HepG2 (cell line): ENCODE data around the gene NDUFB5. TPM values are rescaled to one million over a fixed set of nuclear protein-coding genes. Genes with fewer than 3 reads are reported as not detected.

ENCODE experiments used
- AGO2 ChIP-seq: fragments of 200-400 bp; formaldehyde crosslinking; optimal IDR thresholded peaks from 2 replicates; pipeline ENCODE3; 2017; ENCODE audit warnings: mild to moderate bottlenecking, low read depth, low read length, moderate library complexity
- ATF7-NPFF ChIP-seq: sonication (generic); formaldehyde crosslinking; IDR thresholded peaks from 2 replicates; pipeline ENCODE4 v1.8.1; 2023; ENCODE audit warnings: mild to moderate bottlenecking, low read depth, missing genetic modification reagents, moderate library complexity
- DMAP1 ChIP-seq: IDR thresholded peaks from 2 replicates; pipeline ENCODE4 v1.6.1; 2016
- HES4 ChIP-seq: sonication (generic); formaldehyde crosslinking; IDR thresholded peaks from 2 replicates; pipeline ENCODE4 v1.9.0; 2021; ENCODE audit warnings: mild to moderate bottlenecking, missing genetic modification reagents, borderline replicate concordance
- KMT2B ChIP-seq: IDR thresholded peaks from 2 replicates; pipeline ENCODE4 v1.6.1; 2016; ENCODE audit warnings: missing genetic modification reagents, missing compliant biosample characterization
- PHF8 ChIP-seq: sonication (generic); formaldehyde crosslinking; IDR thresholded peaks from 2 replicates; pipeline ENCODE4 v1.5.0; 2020; ENCODE audit warnings: missing genetic modification reagents
- SKIL ChIP-seq: sonication (generic); formaldehyde crosslinking; IDR thresholded peaks from 2 replicates; pipeline ENCODE4 v1.8.0; 2022; ENCODE audit warnings: missing genetic modification reagents, mild to moderate bottlenecking, moderate library complexity, borderline replicate concordance
- TEAD3 ChIP-seq: optimal IDR thresholded peaks from 2 replicates; pipeline ENCODE3; 2016; ENCODE audit warnings: borderline replicate concordance
- ZEB1 ChIP-seq: IDR thresholded peaks from 2 replicates; pipeline ENCODE4 v1.6.1; 2012; ENCODE audit warnings: mild to moderate bottlenecking, low read depth, inconsistent platforms; ENCODE audit not compliant: insufficient replicate concordance
- ZMAT3 ChIP-seq: sonication (generic); formaldehyde crosslinking; conservative IDR thresholded peaks from 2 replicates; pipeline ENCODE4 v1.7.0; 2021; ENCODE audit warnings: missing genetic modification reagents
- ZNF619 ChIP-seq: sonication (generic); formaldehyde crosslinking; IDR thresholded peaks from 2 replicates; pipeline ENCODE4 v1.4.0; 2020; ENCODE audit warnings: mild to moderate bottlenecking, missing genetic modification reagents
- ZNF691 ChIP-seq: sonication (generic); formaldehyde crosslinking; IDR thresholded peaks from 2 replicates; pipeline ENCODE4 v1.4.0; 2020; ENCODE audit warnings: missing genetic modification reagents, low read depth, mild to moderate bottlenecking, borderline replicate concordance
- ZNF777 ChIP-seq: sonication (generic); formaldehyde crosslinking; IDR thresholded peaks from 2 replicates; pipeline ENCODE4 v1.4.0; 2020; ENCODE audit warnings: missing genetic modification reagents
- polyA plus RNA-seq, 8 experiments: library from polyadenylated mRNA; depleted of rRNA in 3 of 8; stranded (reverse) in 7 of 8; unstranded in 1 of 8; fragments of >200 nt; fragmentation: Illumina TruSeq in 4 of 8; extraction: Trizol in 4 of 8; gene quantifications; 2 replicates each; pipeline versions ENCODE4 v1.2.1 to v1.2.3, GENCODE V29; 2011 to 2016; ENCODE audit warnings: low read depth in 4 of 8, missing spikeins in 1 of 8, mixed read lengths in 1 of 8; ENCODE audit not compliant: insufficient read depth in 1 of 8
- total RNA-seq, 5 experiments: library from RNA; depleted of rRNA; stranded (reverse); fragments of >200 nt; fragmentation: Illumina TruSeq; extraction: Trizol; gene quantifications; 2 replicates each; pipeline ENCODE4 v1.2.3, GENCODE V29; 2016; ENCODE audit warnings: low read depth in 1 of 5
- TF ChIP-seq, protein P1 (sequence below): IDR thresholded peaks from 2 replicates; pipeline ENCODE4 v1.4.0; 2020; ENCODE audit warnings: mild to moderate bottlenecking, missing genetic modification reagents
- TF ChIP-seq, protein P2 (sequence below): sonication (generic); formaldehyde crosslinking; IDR thresholded peaks from 2 replicates; pipeline ENCODE4 v1.5.1; 2020; ENCODE audit warnings: missing genetic modification reagents, mild to moderate bottlenecking, borderline replicate concordance
- TF ChIP-seq, protein P3 (sequence below): sonication (generic); formaldehyde crosslinking; IDR thresholded peaks from 2 replicates; pipeline ENCODE4 v1.8.0; 2023; ENCODE audit warnings: mild to moderate bottlenecking, missing genetic modification reagents
- TF ChIP-seq, protein P4 (sequence below): sonication (generic); formaldehyde crosslinking; IDR thresholded peaks from 2 replicates; pipeline ENCODE4 v1.8.1; 2023; ENCODE audit warnings: mild to moderate bottlenecking, moderate library complexity, missing genetic modification reagents

NDUFB5 gene
- total and polyA plus RNA-seq, 2 of the 13 experiments (the other 11 are each of a cell fraction or from before 2014, with no cell fraction given), result 43.3 to 120 TPM

DNA sequence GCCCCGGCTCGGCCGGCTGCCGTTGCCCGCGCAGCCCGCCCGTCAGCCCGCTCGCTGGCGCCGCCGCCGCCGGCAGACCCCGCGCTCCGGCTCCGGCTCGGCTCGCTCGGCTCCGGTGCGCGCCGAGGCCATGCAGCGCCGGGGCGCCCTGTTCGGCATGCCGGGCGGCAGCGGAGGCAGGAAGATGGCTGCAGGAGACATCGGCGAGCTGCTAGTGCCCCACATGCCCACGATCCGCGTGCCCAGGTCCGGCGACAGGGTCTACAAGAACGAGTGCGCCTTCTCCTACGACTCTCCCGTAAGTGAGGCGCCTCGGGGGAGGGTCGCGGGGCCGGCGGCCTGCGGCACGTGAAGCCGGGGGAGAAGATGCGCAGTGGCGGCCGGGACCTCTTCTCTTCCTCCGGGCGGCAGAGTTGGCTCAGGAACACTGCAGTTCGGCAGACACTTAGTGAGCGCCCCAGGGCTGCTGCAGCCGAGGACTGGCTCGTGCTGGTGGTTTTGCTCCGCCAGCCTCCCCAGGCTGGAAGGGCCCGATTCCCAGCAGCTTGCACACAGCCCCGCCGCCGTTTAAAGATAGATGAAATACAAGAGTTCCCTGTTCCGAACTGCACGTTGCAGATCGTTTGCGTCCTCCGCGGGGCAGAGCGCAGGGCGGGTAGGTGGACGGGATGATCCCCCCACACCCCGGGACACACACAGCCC is 48.7 kb downstream of the NDUFB5 start (continued):
- TF ChIP-seq, protein P1, sequence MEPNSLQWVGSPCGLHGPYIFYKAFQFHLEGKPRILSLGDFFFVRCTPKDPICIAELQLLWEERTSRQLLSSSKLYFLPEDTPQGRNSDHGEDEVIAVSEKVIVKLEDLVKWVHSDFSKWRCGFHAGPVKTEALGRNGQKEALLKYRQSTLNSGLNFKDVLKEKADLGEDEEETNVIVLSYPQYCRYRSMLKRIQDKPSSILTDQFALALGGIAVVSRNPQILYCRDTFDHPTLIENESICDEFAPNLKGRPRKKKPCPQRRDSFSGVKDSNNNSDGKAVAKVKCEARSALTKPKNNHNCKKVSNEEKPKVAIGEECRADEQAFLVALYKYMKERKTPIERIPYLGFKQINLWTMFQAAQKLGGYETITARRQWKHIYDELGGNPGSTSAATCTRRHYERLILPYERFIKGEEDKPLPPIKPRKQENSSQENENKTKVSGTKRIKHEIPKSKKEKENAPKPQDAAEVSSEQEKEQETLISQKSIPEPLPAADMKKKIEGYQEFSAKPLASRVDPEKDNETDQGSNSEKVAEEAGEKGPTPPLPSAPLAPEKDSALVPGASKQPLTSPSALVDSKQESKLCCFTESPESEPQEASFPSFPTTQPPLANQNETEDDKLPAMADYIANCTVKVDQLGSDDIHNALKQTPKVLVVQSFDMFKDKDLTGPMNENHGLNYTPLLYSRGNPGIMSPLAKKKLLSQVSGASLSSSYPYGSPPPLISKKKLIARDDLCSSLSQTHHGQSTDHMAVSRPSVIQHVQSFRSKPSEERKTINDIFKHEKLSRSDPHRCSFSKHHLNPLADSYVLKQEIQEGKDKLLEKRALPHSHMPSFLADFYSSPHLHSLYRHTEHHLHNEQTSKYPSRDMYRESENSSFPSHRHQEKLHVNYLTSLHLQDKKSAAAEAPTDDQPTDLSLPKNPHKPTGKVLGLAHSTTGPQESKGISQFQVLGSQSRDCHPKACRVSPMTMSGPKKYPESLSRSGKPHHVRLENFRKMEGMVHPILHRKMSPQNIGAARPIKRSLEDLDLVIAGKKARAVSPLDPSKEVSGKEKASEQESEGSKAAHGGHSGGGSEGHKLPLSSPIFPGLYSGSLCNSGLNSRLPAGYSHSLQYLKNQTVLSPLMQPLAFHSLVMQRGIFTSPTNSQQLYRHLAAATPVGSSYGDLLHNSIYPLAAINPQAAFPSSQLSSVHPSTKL (CRISPR knock-in tag), result 0 out of 2 replicates have a peak, but pooled peaks have one; percentile 34
- peak; percentile 88 for TF ChIP-seq AGO2
- TF ChIP-seq ZNF691 (CRISPR knock-in tag), result peak; percentile 69; the same call in 1 of the 2 replicates
- TF ChIP-seq, protein P2, sequence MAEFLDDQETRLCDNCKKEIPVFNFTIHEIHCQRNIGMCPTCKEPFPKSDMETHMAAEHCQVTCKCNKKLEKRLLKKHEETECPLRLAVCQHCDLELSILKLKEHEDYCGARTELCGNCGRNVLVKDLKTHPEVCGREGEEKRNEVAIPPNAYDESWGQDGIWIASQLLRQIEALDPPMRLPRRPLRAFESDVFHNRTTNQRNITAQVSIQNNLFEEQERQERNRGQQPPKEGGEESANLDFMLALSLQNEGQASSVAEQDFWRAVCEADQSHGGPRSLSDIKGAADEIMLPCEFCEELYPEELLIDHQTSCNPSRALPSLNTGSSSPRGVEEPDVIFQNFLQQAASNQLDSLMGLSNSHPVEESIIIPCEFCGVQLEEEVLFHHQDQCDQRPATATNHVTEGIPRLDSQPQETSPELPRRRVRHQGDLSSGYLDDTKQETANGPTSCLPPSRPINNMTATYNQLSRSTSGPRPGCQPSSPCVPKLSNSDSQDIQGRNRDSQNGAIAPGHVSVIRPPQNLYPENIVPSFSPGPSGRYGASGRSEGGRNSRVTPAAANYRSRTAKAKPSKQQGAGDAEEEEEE (CRISPR knock-in tag), result 0 out of 2 replicates have a peak, but pooled peaks have one; percentile 65
- TF ChIP-seq, protein P3, sequence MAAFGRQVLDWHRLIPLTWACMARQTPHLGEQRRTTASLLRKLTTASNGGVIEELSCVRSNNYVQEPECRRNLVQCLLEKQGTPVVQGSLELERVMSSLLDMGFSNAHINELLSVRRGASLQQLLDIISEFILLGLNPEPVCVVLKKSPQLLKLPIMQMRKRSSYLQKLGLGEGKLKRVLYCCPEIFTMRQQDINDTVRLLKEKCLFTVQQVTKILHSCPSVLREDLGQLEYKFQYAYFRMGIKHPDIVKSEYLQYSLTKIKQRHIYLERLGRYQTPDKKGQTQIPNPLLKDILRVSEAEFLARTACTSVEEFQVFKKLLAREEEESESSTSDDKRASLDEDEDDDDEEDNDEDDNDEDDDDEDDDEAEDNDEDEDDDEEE (CRISPR knock-in tag), result peak; percentile 70
- no peak; the same call in 1 of the 2 replicates for TF ChIP-seq DMAP1 (CRISPR knock-in tag)
- peak; percentile 41; the same call in 1 of the 2 replicates for TF ChIP-seq SKIL (CRISPR knock-in tag)
- TF ChIP-seq PHF8 (CRISPR knock-in tag), result peak; percentile 84
- TF ChIP-seq KMT2B, result peak; percentile 78
- no peak for TF ChIP-seq ZEB1
- TF ChIP-seq, protein P4, sequence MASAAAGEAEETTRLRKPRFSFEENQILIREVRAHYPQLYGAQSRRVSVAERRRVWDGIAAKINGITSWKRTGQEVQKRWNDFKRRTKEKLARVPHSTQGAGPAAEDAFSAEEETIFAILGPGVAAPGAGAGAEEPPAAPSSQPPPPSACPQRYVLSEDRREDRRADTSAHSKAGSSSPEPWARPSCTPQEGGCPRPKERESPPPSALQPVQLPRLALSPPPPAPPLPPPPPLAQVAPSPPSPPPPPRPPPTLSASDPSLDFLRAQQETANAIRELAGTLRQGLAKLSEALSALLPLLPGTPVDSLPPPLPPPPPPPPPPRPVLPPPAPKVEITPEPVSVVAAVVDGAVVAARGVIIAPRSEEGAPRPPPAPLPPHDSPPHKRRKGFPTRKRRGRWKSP (CRISPR knock-in tag), result peak; percentile 37
- peak; percentile 73; the same call in 1 of the 2 replicates for TF ChIP-seq ATF7-NPFF (CRISPR knock-in tag)
- TF ChIP-seq ZNF777 (CRISPR knock-in tag), result no peak; the same call in 1 of the 2 replicates
- peak; percentile 16; the same call in 1 of the 2 replicates for TF ChIP-seq HES4 (CRISPR knock-in tag)
- TF ChIP-seq TEAD3 (CRISPR knock-in tag), result peak; percentile 31
- peak; percentile 68; the same call in 1 of the 2 replicates for TF ChIP-seq ZMAT3 (CRISPR knock-in tag)
- peak; percentile 68; the same call in 1 of the 2 replicates for TF ChIP-seq ZNF619
